DND-41 (cell line): ENCODE data around the gene DGKI.

ENCODE experiments used
- ATAC-seq: fragments of 200-7000 bp; cut with Tn5 transposase; 3 replicates; pipeline ENCODE4 v1.9.1; 2021; ENCODE audit warnings: low read depth; ENCODE audit not compliant: insufficient read depth
- DNase-seq: peaks from one replicate; pipeline ENCODE4 v3.0.0-alpha.2; 2020
- H2AFZ ChIP-seq: 2 replicates; pipeline ENCODE4 v1.6.0; 2012; ENCODE audit warnings: low read depth, low read length
- H3K27ac ChIP-seq: 2 replicates; pipeline ENCODE4 v1.5.1; 2012; ENCODE audit warnings: low read length, inconsistent platforms
- H3K27me3 ChIP-seq: fragments of 200-600 bp; sonication (generic); 2 replicates; pipeline ENCODE4 v1.6.0; 2012; ENCODE audit warnings: low read length, mild to moderate bottlenecking, inconsistent platforms; ENCODE audit not compliant: insufficient read depth, poor library complexity
- H3K36me3 ChIP-seq: 2 replicates; pipeline ENCODE4 v1.5.1; 2012; ENCODE audit warnings: low read length, inconsistent platforms; ENCODE audit not compliant: insufficient read depth
- H3K4me1 ChIP-seq: 2 replicates; pipeline ENCODE4 v1.5.1; 2012; ENCODE audit warnings: mild to moderate bottlenecking, low read length; ENCODE audit not compliant: insufficient read depth
- H3K4me2 ChIP-seq: 2 replicates; pipeline ENCODE4 v1.6.0; 2012; ENCODE audit warnings: mild to moderate bottlenecking, moderate library complexity, low read length, inconsistent platforms; ENCODE audit not compliant: insufficient read depth
- H3K4me3 ChIP-seq, 2 experiments: fragments of 200-600 bp in 1 of 2; shearing (Covaris generic) in 1 of 2; 2 replicates each; pipeline ENCODE4 v1.5.1; 2012 to 2016; ENCODE audit warnings: inconsistent platforms in 2 of 2, low read length in 2 of 2, mild to moderate bottlenecking in 2 of 2, low read depth in 1 of 2, moderate library complexity in 1 of 2
- H3K79me2 ChIP-seq: 2 replicates; pipeline ENCODE4 v1.6.0; 2012; ENCODE audit warnings: low read length, inconsistent platforms; ENCODE audit not compliant: insufficient read depth
- H3K9ac ChIP-seq: 2 replicates; pipeline ENCODE4 v1.6.0; 2012; ENCODE audit warnings: low read depth, mild to moderate bottlenecking, inconsistent platforms, low read length, moderate library complexity
- H3K9me3 ChIP-seq: 2 replicates; pipeline ENCODE4 v1.5.1; 2012; ENCODE audit warnings: low read length, moderate library complexity, mild to moderate bottlenecking, inconsistent platforms; ENCODE audit not compliant: insufficient read depth, severe bottlenecking
- H4K20me1 ChIP-seq: 2 replicates; pipeline ENCODE4 v1.6.0; 2012; ENCODE audit warnings: low read length; ENCODE audit not compliant: insufficient read depth
- CTCF ChIP-seq: IDR thresholded peaks from 2 replicates; pipeline ENCODE4 v1.5.1; 2012; ENCODE audit warnings: borderline replicate concordance, low read length, moderate library complexity, mild to moderate bottlenecking; ENCODE audit not compliant: poor library complexity, severe bottlenecking; ENCODE audit errors: extremely low read depth
- EZH2 ChIP-seq: IDR thresholded peaks from 3 replicates; pipeline ENCODE4 v1.6.1; 2012; ENCODE audit warnings: borderline replicate concordance, low read depth, mild to moderate bottlenecking, moderate library complexity, low read length, inconsistent platforms; ENCODE audit not compliant: severe bottlenecking

Gene DGKI

GRCh38 chr7:137772748-137773147, 74.0 kb downstream of the DGKI start:
- Histone ChIP-seq H4K20me1 (no peaks in the 10 kb centered on the region), H3K4me3 (no peak overlapping the region), H2AFZ (no peak overlapping the region), H3K4me2 (no peak overlapping the region), H3K79me2 (no peaks in the 10 kb centered on the region), H3K36me3 (no peaks in the 10 kb centered on the region), H3K9ac (no peak overlapping the region), H3K27ac (no peak overlapping the region), H3K27me3 (no peaks in the 10 kb centered on the region), H3K4me1 (no peaks in the 10 kb centered on the region), H3K9me3 (no peaks in the 10 kb centered on the region)
- no peak for TF ChIP-seq EZH2
- TF ChIP-seq CTCF: no peak
- DNase-seq: no peak
- ATAC-seq: no peak

- TF ChIP-seq EZH2 (no peak), CTCF (no peak)
- Histone ChIP-seq H3K27ac (no peak overlapping the region), H3K36me3 (no peaks in the 10 kb centered on the region)
Observed at GRCh38 chr7:137772316-137772715, 74.5 kb downstream of the DGKI start.

GRCh38 chr7:137771679-137772078, 75.1 kb downstream of the DGKI start:
- ATAC-seq: no peak

More at GRCh38 chr7:137772316-137772715, 74.5 kb downstream of the DGKI start:
- Histone ChIP-seq H4K20me1 (no peaks in the 10 kb centered on the region), H3K9me3 (no peaks in the 10 kb centered on the region), H3K4me3 (no peak overlapping the region), H3K4me1 (no peaks in the 10 kb centered on the region), H2AFZ (no peak overlapping the region), H3K27me3 (no peaks in the 10 kb centered on the region), H3K4me2 (no peak overlapping the region), H3K79me2 (no peaks in the 10 kb centered on the region), H3K9ac (no peak overlapping the region)
- DNase-seq: no peak
- no peak for ATAC-seq

More at GRCh38 chr7:137771679-137772078, 75.1 kb downstream of the DGKI start:
- H3K9ac ChIP-seq: no peak overlapping the region
- TF ChIP-seq CTCF (no peak), EZH2 (no peak)
- H3K79me2 ChIP-seq: no peaks in the 10 kb centered on the region
- H3K27me3 ChIP-seq: no peaks in the 10 kb centered on the region
- no peak overlapping the region for H3K27ac ChIP-seq
- H3K4me1 ChIP-seq: no peaks in the 10 kb centered on the region
- H3K4me3 ChIP-seq: no peak overlapping the region
- H4K20me1 ChIP-seq: no peaks in the 10 kb centered on the region
- no peaks in the 10 kb centered on the region for H3K9me3 ChIP-seq
- no peak for DNase-seq
- H2AFZ ChIP-seq: no peak overlapping the region
- no peak overlapping the region for H3K4me2 ChIP-seq
- H3K36me3 ChIP-seq: no peaks in the 10 kb centered on the region
